ENCODE data around the gene SYT6.

GRCh38 chr1:114117654-114118053 lies 36.0 kb downstream of the SYT6 start:
- TF ChIP-seq CTCF (conservative IDR thresholded peaks at IDR 0.05 in 1 of 2, IDR thresholded peaks at IDR 0.05 in 1 of 2; ENCODE audit: low read depth in 1 of 2, low read length in 2 of 2) (no peak), EZH2 (IDR thresholded peaks at IDR 0.05; ENCODE audit: low read length, missing control alignments) (no peak)
